Measurements from ENCODE around the gene BEAN1.

GRCh38 chr16:66486199-66486772, 59.2 kb downstream of the BEAN1 start:
- TF ChIP-seq CTCF (IDR thresholded peaks at IDR 0.05; ENCODE audit: low read depth, low read length, poor library complexity, severe bottlenecking) (no peak), EZH2phosphoT487 (IDR thresholded peaks at IDR 0.05; ENCODE audit: borderline replicate concordance, low read length) (no peak)

All from DOHH2 (cell line).